GM12872 (cell line): Measurements from ENCODE around the gene KERA.

Experiments used
- CTCF ChIP-seq: IDR thresholded peaks from 3 replicates; pipeline ENCODE4 v1.5.1; 2011; ENCODE audit warnings: low read depth, mild to moderate bottlenecking, low read length, moderate library complexity; ENCODE audit not compliant: insufficient read depth

Gene KERA

GRCh38 chr12:91033251-91033650 lies 24.6 kb downstream of the KERA start:
- no peak for TF ChIP-seq CTCF

- no peak for TF ChIP-seq CTCF
These were observed 34.4 kb downstream of the KERA start for GRCh38 chr12:91023326-91024004.

GRCh38 chr12:91021076-91021475 lies 36.7 kb downstream of the KERA start:
- no peak for TF ChIP-seq CTCF

- no peak for TF ChIP-seq CTCF
These were observed 38.4 kb downstream of the KERA start for GRCh38 chr12:91019455-91019854.

- no peak for TF ChIP-seq CTCF
These were observed 40.1 kb downstream of the KERA start for GRCh38 chr12:91017511-91018263.

GRCh38 chr12:91017043-91017442 lies 40.8 kb downstream of the KERA start:
- TF ChIP-seq CTCF: no peak

GRCh38 chr12:91009319-91009950 lies 48.4 kb downstream of the KERA start:
- no peak for TF ChIP-seq CTCF
